GM12801 (cell line): ENCODE measurements around the gene MICOS13.

Experiments
- CTCF ChIP-seq: IDR thresholded peaks from one replicate; pipeline ENCODE4 v1.5.1; 2011; ENCODE audit warnings: control low read depth; ENCODE audit not compliant: insufficient read length; ENCODE audit errors: extremely low read depth

Gene MICOS13

GRCh38 chr19:5663904-5664303 lies 16.4 kb downstream of the MICOS13 start:
- no peak for TF ChIP-seq CTCF

- no peak for TF ChIP-seq CTCF
Measured at GRCh38 chr19:5661483-5661882, 18.8 kb downstream of the MICOS13 start.

- no peak for TF ChIP-seq CTCF
Measured at GRCh38 chr19:5655412-5655811, 24.9 kb downstream of the MICOS13 start.

GRCh38 chr19:5654931-5655330 lies 25.4 kb downstream of the MICOS13 start:
- no peak for TF ChIP-seq CTCF

GRCh38 chr19:5652261-5652660 lies 28.1 kb downstream of the MICOS13 start:
- TF ChIP-seq CTCF, result no peak

- TF ChIP-seq CTCF, result no peak
Measured at GRCh38 chr19:5651361-5651760, 29.0 kb downstream of the MICOS13 start.

GRCh38 chr19:5648464-5648863 lies 31.9 kb downstream of the MICOS13 start:
- TF ChIP-seq CTCF, result no peak

- TF ChIP-seq CTCF, result no peak
Measured at GRCh38 chr19:5646703-5647102, 33.6 kb downstream of the MICOS13 start.
